ENCODE results near the gene CTDP1. TPM values are rescaled to one million over a fixed set of nuclear protein-coding genes. Genes with fewer than 3 reads are reported as not detected.

The CTDP1 gene
- total RNA-seq, 1 experiment from 2014 or later, result 33.7 TPM

- Histone ChIP-seq H3T11ph (ENCODE audit: low read length) (no peak overlapping the region), H3K9me3 (ENCODE audit: control insufficient read depth, low read depth, low read length) (no peaks in the 10 kb centered on the region), H2BK20ac (ENCODE audit: low read depth, low read length, poor library complexity, severe bottlenecking) (no peak overlapping the region), H3K79me1 (ENCODE audit: insufficient read depth, low read depth, low read length, poor library complexity, severe bottlenecking) (no peaks in the 10 kb centered on the region), H2BK120ac (ENCODE audit: low read depth, low read length, poor library complexity, severe bottlenecking) (no peak overlapping the region), H2BK5ac (ENCODE audit: insufficient read length, low read length) (no peak overlapping the region), H3K14ac (ENCODE audit: insufficient read depth, low read length) (no peak overlapping the region), H3K23me2 (ENCODE audit: insufficient read length, low read depth, low read length, poor library complexity, severe bottlenecking) (no peaks in the 10 kb centered on the region), H3K18ac (ENCODE audit: insufficient read length, low read depth, low read length) (no peak overlapping the region), H3K9ac (ENCODE audit: extremely low read depth, insufficient read length, low read length) (no peak overlapping the region), H4K5ac (ENCODE audit: insufficient read length, low read depth, low read length) (no peak overlapping the region), H3K4ac (ENCODE audit: low read depth, low read length) (no peak overlapping the region), H4K20me1 (ENCODE audit: control insufficient read depth, insufficient read depth, insufficient read length) (no peaks in the 10 kb centered on the region), H3K27me3 (ENCODE audit: insufficient read depth, low read length) (no peaks in the 10 kb centered on the region), H3K4me1 (ENCODE audit: insufficient read depth, low read length) (no peaks in the 10 kb centered on the region), H3K79me2 (ENCODE audit: insufficient read depth, low read length) (no peaks in the 10 kb centered on the region), H2BK12ac (ENCODE audit: insufficient read length, low read depth, low read length) (no peak overlapping the region), H3K23ac (ENCODE audit: insufficient read length, low read depth, low read length) (no peak overlapping the region), H3K4me2 (ENCODE audit: insufficient read depth, insufficient read length, low read length) (no peak overlapping the region), H4K8ac (replicated peaks; ENCODE audit: insufficient read length, low read depth, low read length) (no peak overlapping the region), H2AFZ (ENCODE audit: low read length) (no peak overlapping the region), H3K27ac (ENCODE audit: insufficient read length, low read depth, low read length) (no peak overlapping the region), H2BK15ac (ENCODE audit: low read depth, low read length) (no peak overlapping the region), H2AK5ac (ENCODE audit: insufficient read length, low read length) (no peak overlapping the region), H3K56ac (ENCODE audit: insufficient read length, low read depth, low read length) (no peak overlapping the region), H4K91ac (ENCODE audit: insufficient read length, low read depth, low read length) (no peak overlapping the region)
- WGBS (ENCODE audit: extremely low coverage, insufficient read length, low lambda C conversion rate), result no CpG with 5 or more reads among the region's 10 CpGs
- peaks cover 8 to 14% of the 10 kb centered on the region in 2 experiments for H3K4me1 Mint-ChIP-seq
- no peak overlapping the region for H3K27ac Mint-ChIP-seq
- peak; percentile 3 for DNase-seq
- H3K9me3 Mint-ChIP-seq, result no peaks in the 10 kb centered on the region
- peaks cover 2% of the 10 kb centered on the region; the same call in 1 of the 2 replicates for H3K27me3 Mint-ChIP-seq (ENCODE audit: low read depth)
- H3K4me3 Mint-ChIP-seq, result no peak overlapping the region
- no peaks in the 10 kb centered on the region for H3K36me3 Mint-ChIP-seq (ENCODE audit: insufficient read depth in 1 of 3, low read depth in 3 of 3)
- no peak for TF ChIP-seq CTCF (conservative IDR thresholded peaks at IDR 0.05)
Measured at GRCh38 chr18:79640875-79641274, 38.7 kb upstream of the CTDP1 start.

Data from H9 (cell line).